Breast epithelium (tissue), 4 donors: ENCODE results near the gene FKTN. TPM values are rescaled to one million over a fixed set of nuclear protein-coding genes. Genes with fewer than 3 reads are reported as not detected.

ENCODE experiments used
- DNase-seq, 2 donors: peaks; one replicate each; pipeline ENCODE4 v3.0.0-alpha.2; 2019; ENCODE audit warnings: low spot score in 2 of 2
- H3K27ac ChIP-seq, 2 donors: fragments of 200-600 bp; sonication (generic) in 1 of 2; one replicate each; pipeline ENCODE4 v1.5.1; 2016 to 2019; ENCODE audit warnings: mild to moderate bottlenecking in 1 of 2
- H3K27me3 ChIP-seq, 2 donors: fragments of 200-600 bp; sonication (generic) in 1 of 2; one replicate each; pipeline versions ENCODE4 v1.5.1 to v1.6.0; 2017 to 2019; ENCODE audit warnings: control low read depth in 1 of 2, mild to moderate bottlenecking in 1 of 2
- H3K36me3 ChIP-seq: fragments of 200-600 bp; one replicate; pipeline ENCODE4 v1.5.1; 2019
- H3K4me1 ChIP-seq, 2 donors: fragments of 200-600 bp; sonication (generic); one replicate each; pipeline ENCODE4 v1.5.1; 2016 to 2019; ENCODE audit warnings: control low read depth in 1 of 2
- H3K4me3 ChIP-seq, 3 donors: fragments of 200-600 bp; sonication (generic); 1 replicate in 2 of 3; 2 replicates in 1 of 3; pipeline ENCODE4 v1.5.1; 2016 to 2019; ENCODE audit warnings: mild to moderate bottlenecking in 3 of 3, moderate library complexity in 2 of 3
- H3K9me3 ChIP-seq, 2 donors: fragments of 200-600 bp; sonication (generic) in 1 of 2; one replicate each; pipeline ENCODE4 v1.5.1; 2016 to 2019; ENCODE audit warnings: control low read depth in 1 of 2
- POLR2A ChIP-seq: fragments of 450-650 bp; IDR thresholded peaks from one replicate; pipeline ENCODE4 v1.6.1; 2016; ENCODE audit warnings: antibody characterized with exemption, mild to moderate bottlenecking, moderate library complexity
- POLR2AphosphoS5 ChIP-seq, 3 donors: sonication (generic); formaldehyde crosslinking; IDR thresholded peaks; one replicate each; pipeline ENCODE4 v1.6.1; 2017; ENCODE audit warnings: antibody characterized with exemption in 3 of 3
- intact Hi-C: fragments of 100-400 bp; cut with DNase I; formaldehyde crosslinking; loops from one replicate; pipeline ENCODE4 v1.15.1; 2023; ENCODE audit warnings: low total_unique reads
- total RNA-seq, 3 donors: library from RNA; depleted of rRNA; stranded (reverse); fragments of >200 nt; gene quantifications; one replicate each; pipeline ENCODE4 v1.1.0, GENCODE V29; 2016
- TF ChIP-seq, protein P1 (sequence below), 3 donors: fragments of 450-650 bp; IDR thresholded peaks; one replicate each; pipeline ENCODE4 v1.5.1; 2016 to 2017; ENCODE audit warnings: antibody characterized with exemption in 3 of 3, mild to moderate bottlenecking in 3 of 3, moderate library complexity in 3 of 3

The FKTN gene
- total RNA-seq, 3 donors from 2014 or later = 9.4 to 29.0 (median 12.1) TPM

DNA sequence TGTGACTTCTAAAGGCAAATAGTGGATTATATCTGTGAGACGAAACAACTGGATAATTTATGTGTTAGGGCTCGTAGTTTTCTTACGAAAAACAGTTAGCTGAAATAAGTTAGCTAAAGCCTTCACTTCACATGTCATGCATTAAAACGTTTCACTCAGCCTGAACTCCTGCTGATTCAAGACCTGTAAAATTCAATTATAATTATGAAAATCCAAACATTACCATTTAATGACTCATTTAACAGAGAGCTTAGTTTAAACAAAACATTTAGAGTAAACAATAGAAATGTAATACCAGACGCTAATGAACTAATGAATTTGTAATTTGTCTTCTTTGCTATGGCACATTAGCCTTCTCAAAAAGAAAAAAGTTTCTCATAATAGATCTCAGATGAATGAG is 106.0 kb downstream of the FKTN start:
- H3K4me3 ChIP-seq = no peak overlapping the region
- no peak overlapping the region for H3K27ac ChIP-seq
- H3K4me1 ChIP-seq = no peaks in the 10 kb centered on the region
- H3K9me3 ChIP-seq = no peaks in the 10 kb centered on the region
- H3K27me3 ChIP-seq = peaks cover 0 to 7% of the 10 kb centered on the region in 2 donors
- no peaks in the 10 kb centered on the region for H3K36me3 ChIP-seq
- intact Hi-C loops = no loop called here
- DNase-seq = no peak
- TF ChIP-seq, protein P1, sequence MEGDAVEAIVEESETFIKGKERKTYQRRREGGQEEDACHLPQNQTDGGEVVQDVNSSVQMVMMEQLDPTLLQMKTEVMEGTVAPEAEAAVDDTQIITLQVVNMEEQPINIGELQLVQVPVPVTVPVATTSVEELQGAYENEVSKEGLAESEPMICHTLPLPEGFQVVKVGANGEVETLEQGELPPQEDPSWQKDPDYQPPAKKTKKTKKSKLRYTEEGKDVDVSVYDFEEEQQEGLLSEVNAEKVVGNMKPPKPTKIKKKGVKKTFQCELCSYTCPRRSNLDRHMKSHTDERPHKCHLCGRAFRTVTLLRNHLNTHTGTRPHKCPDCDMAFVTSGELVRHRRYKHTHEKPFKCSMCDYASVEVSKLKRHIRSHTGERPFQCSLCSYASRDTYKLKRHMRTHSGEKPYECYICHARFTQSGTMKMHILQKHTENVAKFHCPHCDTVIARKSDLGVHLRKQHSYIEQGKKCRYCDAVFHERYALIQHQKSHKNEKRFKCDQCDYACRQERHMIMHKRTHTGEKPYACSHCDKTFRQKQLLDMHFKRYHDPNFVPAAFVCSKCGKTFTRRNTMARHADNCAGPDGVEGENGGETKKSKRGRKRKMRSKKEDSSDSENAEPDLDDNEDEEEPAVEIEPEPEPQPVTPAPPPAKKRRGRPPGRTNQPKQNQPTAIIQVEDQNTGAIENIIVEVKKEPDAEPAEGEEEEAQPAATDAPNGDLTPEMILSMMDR (IDR thresholded peaks at IDR 0.05) = no peak
- no peak for TF ChIP-seq POLR2AphosphoS5 (IDR thresholded peaks at IDR 0.05)

DNA sequence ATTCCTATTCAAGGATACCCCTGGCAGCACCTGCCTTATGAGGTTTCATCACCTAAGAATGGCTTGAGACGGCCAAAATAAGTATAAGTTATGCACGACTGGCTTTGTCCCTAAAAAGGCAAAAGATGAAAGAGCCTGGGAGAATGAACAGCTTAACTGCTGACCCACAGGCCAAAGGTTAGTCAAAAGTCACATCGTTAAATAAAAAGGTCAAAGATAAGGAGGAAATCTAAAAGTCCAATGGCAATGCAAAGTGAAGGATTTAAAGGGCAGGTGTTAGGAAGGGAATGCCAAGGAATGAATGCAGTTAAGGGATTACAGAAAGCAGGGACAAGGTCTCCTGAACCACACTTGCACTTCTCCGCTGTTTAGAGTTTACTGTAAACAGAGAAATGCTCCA is 109.9 kb downstream of the FKTN start:
- Histone ChIP-seq H3K36me3 (no peaks in the 10 kb centered on the region), H3K4me1 (no peaks in the 10 kb centered on the region), H3K27ac (no peak overlapping the region), H3K9me3 (no peaks in the 10 kb centered on the region), H3K4me3 (no peak overlapping the region), H3K27me3 (no peaks in the 10 kb centered on the region)
- intact Hi-C loops = no loop called here
- no peak for DNase-seq
- TF ChIP-seq POLR2A (no peak), POLR2AphosphoS5 (IDR thresholded peaks at IDR 0.05) (no peak)
- TF ChIP-seq, protein P1 (IDR thresholded peaks at IDR 0.05) = no peak

DNA sequence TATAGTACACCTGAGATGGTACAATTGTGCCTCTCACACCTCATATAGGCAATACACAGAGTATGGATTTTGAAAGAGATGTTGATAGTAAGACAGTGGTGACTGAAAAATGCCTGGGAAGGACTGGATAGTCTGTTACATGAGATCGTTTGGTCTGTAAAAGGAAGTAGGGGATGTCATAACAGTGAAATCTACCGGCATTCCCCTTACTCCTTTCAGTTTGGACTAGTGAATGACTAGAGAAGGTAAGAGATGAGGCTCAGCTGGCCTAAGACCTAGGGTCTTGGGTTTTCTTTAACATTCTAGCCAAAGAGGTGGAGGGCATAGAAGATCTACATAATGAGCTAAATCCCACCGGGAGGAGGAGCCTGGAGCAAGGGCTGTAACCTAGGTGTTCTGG is 112.4 kb downstream of the FKTN start:
- no peaks in the 10 kb centered on the region for H3K4me1 ChIP-seq
- no peaks in the 10 kb centered on the region for H3K36me3 ChIP-seq
- H3K27me3 ChIP-seq = no peaks in the 10 kb centered on the region
- intact Hi-C loops = no loop called here
- H3K4me3 ChIP-seq = no peak overlapping the region
- TF ChIP-seq POLR2A (no peak), POLR2AphosphoS5 (IDR thresholded peaks at IDR 0.05) (no peak)
- TF ChIP-seq, protein P1 (IDR thresholded peaks at IDR 0.05) = no peak
- no peaks in the 10 kb centered on the region for H3K9me3 ChIP-seq
- H3K27ac ChIP-seq = no peak overlapping the region
- no peak for DNase-seq

DNA sequence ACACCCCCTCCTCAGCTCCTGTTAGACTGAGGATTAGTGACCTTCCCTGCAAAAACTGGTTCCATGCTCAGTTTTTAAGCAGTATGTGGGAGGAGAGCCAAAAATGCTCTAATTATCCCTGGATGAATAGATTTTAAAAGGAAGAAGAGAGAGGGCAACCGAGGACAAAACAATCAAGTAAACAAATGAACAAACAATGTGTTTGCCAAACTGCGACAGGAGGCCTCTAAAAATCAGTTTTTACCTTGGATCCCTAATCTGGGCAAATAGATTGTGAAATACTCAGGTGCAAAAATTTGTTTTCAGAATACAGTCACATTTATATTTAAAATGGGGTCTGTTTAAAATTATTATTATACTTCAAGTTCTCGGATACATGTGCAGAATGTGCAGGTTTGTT is 112.8 kb downstream of the FKTN start:
- DNase-seq = no peak
- TF ChIP-seq POLR2A (no peak), POLR2AphosphoS5 (IDR thresholded peaks at IDR 0.05) (no peak)
- TF ChIP-seq, protein P1 (IDR thresholded peaks at IDR 0.05) = no peak
- no peaks in the 10 kb centered on the region for H3K36me3 ChIP-seq
- H3K4me1 ChIP-seq = no peaks in the 10 kb centered on the region
- H3K9me3 ChIP-seq = no peaks in the 10 kb centered on the region
- H3K27ac ChIP-seq = no peak overlapping the region
- intact Hi-C loops = no loop called here
- no peak overlapping the region for H3K4me3 ChIP-seq
- H3K27me3 ChIP-seq = no peaks in the 10 kb centered on the region

DNA sequence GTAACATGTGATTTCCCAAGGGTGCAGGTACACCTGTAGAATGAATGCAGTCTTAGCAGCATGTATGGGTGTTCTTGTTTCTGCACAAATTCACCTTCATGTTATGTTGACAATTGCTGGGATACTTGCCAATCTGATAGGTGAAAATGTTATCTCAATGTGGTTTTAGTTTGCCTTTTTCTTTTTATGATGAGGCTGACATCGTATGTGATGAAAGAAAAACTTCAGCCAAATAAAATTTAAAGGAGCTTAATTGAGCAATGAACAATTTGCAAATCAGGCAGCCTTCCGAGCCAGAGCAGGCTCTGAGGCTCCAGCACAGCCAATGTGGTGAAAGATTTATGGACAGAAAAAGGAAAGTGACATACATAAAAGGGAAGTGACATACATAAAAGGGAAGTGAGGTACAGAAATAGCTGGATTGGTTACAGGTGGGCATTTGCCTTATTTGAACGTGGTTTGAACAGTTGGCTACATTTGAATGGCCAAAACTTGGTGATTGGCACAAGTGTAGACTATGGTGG is 114.8 kb downstream of the FKTN start:
- Histone ChIP-seq H3K27me3 (no peaks in the 10 kb centered on the region), H3K36me3 (no peaks in the 10 kb centered on the region), H3K27ac (no peak overlapping the region), H3K4me3 (no peak overlapping the region), H3K4me1 (no peaks in the 10 kb centered on the region), H3K9me3 (no peaks in the 10 kb centered on the region)
- TF ChIP-seq POLR2AphosphoS5 (IDR thresholded peaks at IDR 0.05) = no peak
- TF ChIP-seq POLR2A = no peak
- TF ChIP-seq, protein P1 (IDR thresholded peaks at IDR 0.05) = no peak
- intact Hi-C loops = no loop called here
- DNase-seq = no peak
